22Rv1 (cell line): Measurements from ENCODE around the gene SLMAP.

ENCODE experiments used
- ZFX ChIP-seq: fragments of 450-650 bp; IDR thresholded peaks from 2 replicates; pipeline ENCODE4 v1.6.1; 2017; ENCODE audit warnings: antibody characterized with exemption, borderline replicate concordance
- TF ChIP-seq, protein P1 (sequence below): fragments of 450-650 bp; IDR thresholded peaks from 2 replicates; pipeline ENCODE4 v1.5.1; 2017; ENCODE audit warnings: mild to moderate bottlenecking

DNA sequence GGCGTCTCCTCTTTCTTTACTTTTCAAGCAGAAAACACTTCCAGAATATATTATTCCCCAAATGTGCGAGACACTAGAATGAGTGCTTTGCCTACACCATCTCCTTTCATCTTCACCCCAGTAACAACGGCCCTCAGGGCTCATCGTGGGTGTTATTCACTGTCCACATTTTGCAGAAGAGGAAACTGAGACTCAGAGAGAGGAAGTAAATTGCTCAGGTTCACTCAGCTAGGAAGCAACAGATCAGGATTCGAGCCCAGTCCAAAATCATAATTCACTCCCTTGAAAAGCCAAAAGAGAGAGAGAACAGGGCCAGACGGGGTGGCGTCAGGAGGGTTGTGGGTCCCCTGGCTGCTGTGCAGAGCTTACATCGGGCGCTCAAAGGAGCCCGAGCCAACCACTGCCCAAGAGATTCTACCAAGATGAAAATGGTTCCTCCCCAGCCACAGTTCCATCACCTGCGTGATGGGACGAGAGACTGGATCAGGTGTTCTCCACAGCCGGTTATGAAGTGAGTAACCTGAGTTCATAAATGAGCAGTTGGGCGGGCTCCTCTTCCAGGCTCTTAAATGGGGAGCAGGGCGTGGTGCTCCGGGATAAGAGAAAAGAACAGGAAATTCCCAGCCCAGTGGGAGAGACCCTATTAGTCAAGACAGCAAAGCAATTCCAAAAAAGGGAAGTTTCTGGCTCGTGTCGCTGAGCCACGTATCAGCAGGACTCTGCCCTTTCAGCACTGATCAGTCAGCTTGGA lies 203.5 kb downstream of the SLMAP start:
- TF ChIP-seq, protein P1, sequence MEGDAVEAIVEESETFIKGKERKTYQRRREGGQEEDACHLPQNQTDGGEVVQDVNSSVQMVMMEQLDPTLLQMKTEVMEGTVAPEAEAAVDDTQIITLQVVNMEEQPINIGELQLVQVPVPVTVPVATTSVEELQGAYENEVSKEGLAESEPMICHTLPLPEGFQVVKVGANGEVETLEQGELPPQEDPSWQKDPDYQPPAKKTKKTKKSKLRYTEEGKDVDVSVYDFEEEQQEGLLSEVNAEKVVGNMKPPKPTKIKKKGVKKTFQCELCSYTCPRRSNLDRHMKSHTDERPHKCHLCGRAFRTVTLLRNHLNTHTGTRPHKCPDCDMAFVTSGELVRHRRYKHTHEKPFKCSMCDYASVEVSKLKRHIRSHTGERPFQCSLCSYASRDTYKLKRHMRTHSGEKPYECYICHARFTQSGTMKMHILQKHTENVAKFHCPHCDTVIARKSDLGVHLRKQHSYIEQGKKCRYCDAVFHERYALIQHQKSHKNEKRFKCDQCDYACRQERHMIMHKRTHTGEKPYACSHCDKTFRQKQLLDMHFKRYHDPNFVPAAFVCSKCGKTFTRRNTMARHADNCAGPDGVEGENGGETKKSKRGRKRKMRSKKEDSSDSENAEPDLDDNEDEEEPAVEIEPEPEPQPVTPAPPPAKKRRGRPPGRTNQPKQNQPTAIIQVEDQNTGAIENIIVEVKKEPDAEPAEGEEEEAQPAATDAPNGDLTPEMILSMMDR: no peak
- no peak for TF ChIP-seq ZFX
